ENCODE measurements around the gene LAPTM5. TPM values are rescaled to one million over a fixed set of nuclear protein-coding genes. Genes with fewer than 3 reads are reported as not detected.

Gene LAPTM5
- total and polyA plus RNA-seq, 2 of the 13 experiments (the other 11 are each of a cell fraction or from before 2014, with no cell fraction given) = 0.41 to 0.86 TPM

- ChIA-PET POLR2A (interaction anchor here (2.1 kb wide), 1 partner anchor 58 kb away, joined by 21 read pairs; no protein-coding TSS in a partner anchor), CTCF (ENCODE audit: low intra/inter-chr PET ratio, low total read pairs) (interaction anchor here (1.5 to 5.3 kb wide), 3 partner anchors 8 to 62 kb away, joined by 3 to 73 read pairs (median 27); no protein-coding TSS in a partner anchor)
- Histone ChIP-seq H3K4me2 (ENCODE audit: low read depth, low read length) (no peak overlapping the region), H3K9ac (ENCODE audit: insufficient read depth, low read depth, low read length) (no peak overlapping the region), H4K20me1 (ENCODE audit: insufficient read depth, low read length) (no peaks in the 10 kb centered on the region; the same call in 1 of the 2 replicates), H3K27me3 (ENCODE audit: control insufficient read depth in 1 of 2, insufficient read depth in 2 of 2, low read length in 2 of 2) (no peaks in the 10 kb centered on the region), H3K4me3 (replicated peaks in 1 of 3; ENCODE audit: insufficient read depth in 1 of 3, low read depth in 2 of 3, low read length in 3 of 3) (no peak overlapping the region), H3K79me2 (ENCODE audit: insufficient read depth, low read length) (no peaks in the 10 kb centered on the region), H3K36me3 (replicated peaks in 1 of 2; ENCODE audit: control insufficient read depth in 1 of 2, insufficient read depth in 2 of 2, low read length in 2 of 2) (no peaks in the 10 kb centered on the region), H2AFZ (ENCODE audit: low read length) (no peak overlapping the region), H3K9me3 (ENCODE audit: low read length) (peaks cover 5% of the 10 kb centered on the region), H3K4me1 (ENCODE audit: insufficient read depth, low read length) (peaks cover 11% of the 10 kb centered on the region), H3K27ac (ENCODE audit: extremely low read length, insufficient read depth, low read length) (no peak overlapping the region)
- intact Hi-C loops (cut with micrococcal nuclease; ENCODE audit: unreplicated experiment) = no loop called here
- in situ Hi-C loops (cut with HindIII; ENCODE audit: extremely low pct_ligation_motif_present, low pct_unique_long_range_greater_than_20kb) = no loop called here
- BruUV-seq (replicated peaks) = no TSS peak
- ATAC-seq (no peak), DNase-seq (ENCODE audit: low spot score) (no peak), FAIRE-seq (no peak)
- WGBS (ENCODE audit: low lambda C conversion rate) = 39% methylated on average over 12 of the region's 16 CpGs
- TF ChIP-seq TERF1 (CRISPR knock-in tag; IDR thresholded peaks at IDR 0.05) (no peak), FOXO4 (CRISPR knock-in tag; conservative IDR thresholded peaks at IDR 0.05) (no peak), RCOR2 (CRISPR knock-in tag; IDR thresholded peaks at IDR 0.05) (no peak), ZNF605 (CRISPR knock-in tag; IDR thresholded peaks at IDR 0.05) (no peak), PAWR (CRISPR knock-in tag; IDR thresholded peaks at IDR 0.05; ENCODE audit: borderline replicate concordance) (no peak), MAFF (IDR thresholded peaks at IDR 0.05; ENCODE audit: low read depth, low read length) (no peak), NR2C2 (CRISPR knock-in tag; IDR thresholded peaks at IDR 0.05; ENCODE audit: borderline replicate concordance) (no peak), ZNF598 (CRISPR knock-in tag; IDR thresholded peaks at IDR 0.05; ENCODE audit: borderline replicate concordance) (no peak), PPARG (CRISPR knock-in tag; conservative IDR thresholded peaks at IDR 0.05) (no peak), ZKSCAN8 (CRISPR knock-in tag; IDR thresholded peaks at IDR 0.05; ENCODE audit: borderline replicate concordance) (no peak), CREB1 (IDR thresholded peaks at IDR 0.05) (peak; percentile 90), CREB1 (CRISPR knock-in tag; IDR thresholded peaks at IDR 0.05) (no peak), NFIB (CRISPR knock-in tag; IDR thresholded peaks at IDR 0.05; ENCODE audit: borderline replicate concordance) (no peak), RELA (CRISPR knock-in tag; IDR thresholded peaks at IDR 0.05) (no peak), NR1H2 (CRISPR knock-in tag; IDR thresholded peaks at IDR 0.05; ENCODE audit: borderline replicate concordance, low read depth) (no peak), SNAPC4 (CRISPR knock-in tag; IDR thresholded peaks at IDR 0.05) (no peak)
Measured at GRCh38 chr1:30720271-30721223, 37.0 kb downstream of the LAPTM5 start.

Data from HepG2 (cell line).